HG02588 (cell line): ENCODE data around the gene LCE1C.

Source experiments
- ATAC-seq: cut with Tn5 transposase; IDR thresholded peaks from one replicate; pipeline ENCODE4 v1.9.1; 2021; ENCODE audit warnings: mild to moderate bottlenecking, moderate library complexity; ENCODE audit not compliant: unreplicated experiment

The LCE1C gene

DNA sequence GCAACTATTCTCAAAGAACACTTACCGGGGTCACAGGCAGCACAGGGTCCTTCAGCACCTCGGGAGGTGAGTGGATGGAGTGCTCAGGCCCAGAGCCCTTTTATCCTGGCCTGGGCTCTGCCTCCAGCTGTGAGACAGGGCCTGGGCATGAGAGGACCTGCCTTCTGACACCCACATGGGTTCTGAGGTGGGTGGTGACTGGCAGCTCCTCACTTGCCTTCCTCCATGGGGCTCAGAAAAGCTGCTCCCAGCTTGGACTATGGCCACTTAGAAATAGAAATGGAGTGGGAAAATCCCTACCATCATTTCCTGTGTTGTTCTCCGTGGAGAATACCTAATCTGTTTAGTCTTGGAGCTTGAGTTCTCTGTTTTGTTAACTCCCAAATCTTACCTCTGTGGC is at the start of gene LCE1C:
Gene LCE1C, minus strand, starts transcription at position 76 of the 400 bp plus-strand sequence. CDS start 1,173 bp downstream, outside the sequence.
- ATAC-seq, result no peak

DNA sequence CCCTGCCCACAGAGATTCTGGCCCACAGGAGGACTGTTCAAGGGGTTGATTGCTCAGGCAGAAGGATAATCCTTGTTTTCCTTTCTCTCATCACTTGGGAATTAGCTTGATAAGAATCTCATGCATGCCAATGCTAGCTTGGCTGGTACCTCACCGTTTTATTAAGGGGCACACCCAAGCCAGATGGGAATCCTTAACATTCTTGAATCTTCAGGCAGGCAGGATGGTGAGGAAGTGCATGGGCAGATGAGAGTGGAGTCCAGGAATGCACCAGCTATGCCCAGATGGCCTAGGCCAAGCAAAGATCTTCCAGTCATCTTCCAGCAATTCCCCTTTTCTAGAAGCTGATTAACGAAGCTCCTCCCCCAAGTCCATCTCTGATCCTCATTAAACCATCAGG is 49.2 kb upstream of the LCE1C start:
- ATAC-seq, result no peak

GRCh38 chr1:152842556-152842955 is 36.1 kb upstream of the LCE1C start, which contains the start of gene LCE6A:
TSS of gene LCE6A (plus strand) at chr1:152842856. CDS start at chr1:152843521, 665 bp downstream.
- ATAC-seq, result no peak

DNA sequence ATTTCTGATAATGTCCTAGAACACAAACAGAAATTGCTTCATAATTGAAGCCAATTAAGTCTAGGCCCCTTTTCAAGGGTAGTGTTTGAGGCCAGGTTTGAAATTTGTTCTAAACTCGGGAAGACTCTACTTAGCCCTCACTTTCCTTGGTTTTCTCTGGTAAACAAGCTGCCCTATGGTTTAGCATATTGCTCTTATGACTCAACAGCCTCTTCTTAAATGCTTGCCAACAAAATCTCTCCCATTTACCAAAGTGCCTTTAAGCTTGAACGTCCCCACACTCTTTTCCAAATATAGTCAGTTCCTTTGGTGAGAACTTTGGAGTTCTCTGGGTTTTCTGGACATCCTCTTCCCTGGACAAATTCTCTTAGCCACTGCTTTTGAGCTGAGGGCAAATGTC is 30.4 kb upstream of the LCE1C start:
- no peak for ATAC-seq

GRCh38 chr1:152827173-152827572 is 20.7 kb upstream of the LCE1C start, which contains the start of gene LCE1A:
TSS of gene LCE1A (plus strand) at chr1:152827473. CDS start at chr1:152827473, 0 bp downstream.
- ATAC-seq, result no peak

DNA sequence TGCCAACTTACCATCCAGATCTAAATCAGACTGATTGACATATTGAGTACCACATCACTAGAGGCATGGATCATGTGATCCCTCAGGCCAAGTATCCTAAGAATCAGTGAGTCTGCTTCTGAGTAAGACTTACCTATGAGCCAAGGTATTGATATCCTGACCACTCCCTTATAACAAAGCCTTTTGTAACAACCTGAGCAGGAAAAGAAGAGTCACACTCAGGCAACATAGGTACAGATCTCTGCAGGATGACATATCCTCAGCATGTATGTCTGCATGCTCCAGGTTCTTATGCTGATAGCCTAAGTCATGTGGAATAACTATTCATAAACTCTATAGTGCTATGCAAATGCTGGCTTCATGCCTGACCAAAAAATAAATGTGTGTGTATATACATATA is 18.5 kb upstream of the LCE1C start:
- ATAC-seq, result no peak

GRCh38 chr1:152823294-152823693 is 16.8 kb upstream of the LCE1C start:
- no peak for ATAC-seq

- no peak for ATAC-seq
Measured at GRCh38 chr1:152817309-152817708, 10.9 kb upstream of the LCE1C start.

GRCh38 chr1:152811671-152812070 is 5.2 kb upstream of the LCE1C start, which contains the start of gene LCE1B:
TSS of gene LCE1B (plus strand) at chr1:152811971. CDS start at chr1:152812447, 476 bp downstream.
- no peak for ATAC-seq

DNA sequence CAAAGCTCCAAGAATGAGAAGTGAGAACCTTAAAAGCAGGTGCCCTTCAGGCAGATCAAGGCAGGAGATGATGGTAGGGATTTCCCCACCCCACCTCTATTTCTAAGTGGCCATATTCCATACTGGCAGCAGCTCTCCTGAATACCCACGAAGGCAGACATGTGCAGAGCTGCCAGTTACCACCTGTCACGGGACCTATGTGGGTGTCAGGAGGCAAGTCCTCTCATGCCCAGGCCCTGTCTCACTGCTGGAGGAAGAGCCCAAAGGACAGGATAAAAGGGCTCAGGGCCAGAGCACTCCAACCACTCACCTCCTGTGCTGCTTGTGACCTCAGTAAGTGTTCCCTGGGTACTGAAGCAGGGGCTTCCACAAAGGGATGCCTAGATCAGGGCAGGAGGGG is 4.6 kb upstream of the LCE1C start:
- ATAC-seq, result no peak

DNA sequence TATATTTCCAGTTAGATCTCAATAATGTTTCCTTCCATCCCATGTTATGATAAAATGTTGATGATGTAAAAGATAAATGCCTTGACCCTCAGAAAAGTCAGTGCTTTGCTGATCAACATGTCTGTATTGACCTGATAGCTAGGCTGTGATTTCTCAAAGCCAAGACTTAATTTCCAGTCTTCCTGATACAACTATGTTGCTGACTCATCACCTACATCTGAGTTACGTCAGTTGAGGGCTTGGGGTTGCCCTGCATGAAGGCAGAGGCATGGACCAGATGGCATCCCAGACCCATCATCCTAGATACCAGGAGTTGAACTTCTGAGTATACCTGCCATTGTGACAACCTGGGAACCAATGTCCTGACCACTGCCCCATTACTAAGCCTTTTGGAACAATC is 5.1 kb downstream of the LCE1C start:
- no peak for ATAC-seq

GRCh38 chr1:152796421-152796820 is 10.0 kb downstream of the LCE1C start, which contains the start of gene LCE1D:
TSS of gene LCE1D (plus strand) at chr1:152796721. CDS start at chr1:152797795, 1,074 bp downstream.
- no peak for ATAC-seq

- ATAC-seq, result no peak
Measured at GRCh38 chr1:152795686-152796085, 10.8 kb downstream of the LCE1C start.

GRCh38 chr1:152786077-152786476 is 20.4 kb downstream of the LCE1C start, which contains the start of gene LCE1E:
TSS of gene LCE1E (plus strand) at chr1:152786257. CDS start at chr1:152787300, 1,043 bp downstream.
- no peak for ATAC-seq

DNA sequence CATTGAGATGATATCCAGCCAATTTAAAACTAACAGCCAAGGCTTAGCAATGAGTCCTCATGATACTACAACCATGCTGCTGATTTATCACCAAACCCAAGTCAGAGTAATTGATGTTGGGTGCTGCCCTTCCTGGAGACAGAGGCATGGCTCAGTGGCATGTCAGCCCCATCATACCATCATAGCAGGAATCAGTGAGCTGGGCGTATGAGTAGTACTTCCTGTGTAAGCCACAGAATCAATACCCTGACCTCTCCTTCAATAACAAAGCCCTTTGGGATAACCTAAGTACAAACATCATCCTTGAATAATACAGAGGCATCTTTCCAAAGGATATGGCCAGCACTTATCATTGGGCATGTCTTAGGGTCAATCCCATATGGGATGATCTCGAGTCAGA is 23.4 kb downstream of the LCE1C start:
- ATAC-seq, result no peak

DNA sequence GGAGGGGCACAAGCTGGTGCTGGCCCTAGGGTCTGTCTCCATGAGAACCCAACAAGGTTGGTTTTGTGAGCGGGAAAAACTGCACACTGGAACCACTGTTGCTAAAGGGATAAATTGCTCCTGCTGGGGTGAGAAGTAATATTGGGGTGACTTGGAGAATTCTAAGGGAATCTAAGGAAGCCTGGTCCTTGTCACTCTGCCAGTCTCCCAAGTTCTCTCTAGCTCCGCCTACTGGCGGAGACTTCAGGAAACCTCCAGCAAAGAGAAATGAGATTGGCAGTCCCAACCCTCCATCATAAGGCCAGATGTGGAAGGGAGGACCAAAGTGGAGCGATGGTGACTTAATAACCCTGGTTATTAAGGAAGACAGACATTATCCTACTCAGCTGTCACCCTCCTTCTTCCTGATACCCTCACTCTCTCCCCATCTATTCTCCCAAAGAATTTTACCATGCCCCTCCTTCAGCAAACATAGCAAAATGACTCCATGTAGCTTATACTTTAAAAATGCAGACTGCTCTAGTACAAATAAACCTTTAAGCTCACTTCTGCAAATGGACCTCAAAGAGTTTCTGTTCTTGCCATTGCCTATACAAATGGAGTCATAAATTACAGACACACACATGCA is 28.8 kb downstream of the LCE1C start:
- ATAC-seq, result no peak

GRCh38 chr1:152776361-152776760 is 30.1 kb downstream of the LCE1C start:
- ATAC-seq, result no peak

GRCh38 chr1:152774875-152775274 is 31.6 kb downstream of the LCE1C start, which contains the start of gene LCE1F:
TSS of gene LCE1F (plus strand) at chr1:152775140. CDS start at chr1:152776372, 1,232 bp downstream.
- ATAC-seq, result no peak

DNA sequence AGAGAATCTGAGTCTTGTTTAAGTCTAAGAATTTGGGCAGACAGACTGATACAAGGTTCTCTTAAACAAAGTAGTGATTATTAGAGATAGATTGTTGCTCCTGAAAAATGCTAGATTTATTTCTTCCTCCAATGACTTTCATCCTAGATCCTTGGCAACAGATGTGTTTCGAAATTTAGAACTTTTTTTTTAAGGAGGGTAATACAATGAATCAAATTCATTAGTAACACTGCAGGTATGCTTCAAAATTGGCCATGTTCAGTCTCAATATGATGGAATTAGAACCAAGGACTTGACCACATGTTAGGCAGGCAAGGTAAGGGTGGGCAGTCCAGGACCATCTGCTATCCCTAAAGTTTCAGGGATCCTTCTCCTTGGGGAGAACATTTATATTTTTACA is 36.0 kb downstream of the LCE1C start:
- no peak for ATAC-seq

DNA sequence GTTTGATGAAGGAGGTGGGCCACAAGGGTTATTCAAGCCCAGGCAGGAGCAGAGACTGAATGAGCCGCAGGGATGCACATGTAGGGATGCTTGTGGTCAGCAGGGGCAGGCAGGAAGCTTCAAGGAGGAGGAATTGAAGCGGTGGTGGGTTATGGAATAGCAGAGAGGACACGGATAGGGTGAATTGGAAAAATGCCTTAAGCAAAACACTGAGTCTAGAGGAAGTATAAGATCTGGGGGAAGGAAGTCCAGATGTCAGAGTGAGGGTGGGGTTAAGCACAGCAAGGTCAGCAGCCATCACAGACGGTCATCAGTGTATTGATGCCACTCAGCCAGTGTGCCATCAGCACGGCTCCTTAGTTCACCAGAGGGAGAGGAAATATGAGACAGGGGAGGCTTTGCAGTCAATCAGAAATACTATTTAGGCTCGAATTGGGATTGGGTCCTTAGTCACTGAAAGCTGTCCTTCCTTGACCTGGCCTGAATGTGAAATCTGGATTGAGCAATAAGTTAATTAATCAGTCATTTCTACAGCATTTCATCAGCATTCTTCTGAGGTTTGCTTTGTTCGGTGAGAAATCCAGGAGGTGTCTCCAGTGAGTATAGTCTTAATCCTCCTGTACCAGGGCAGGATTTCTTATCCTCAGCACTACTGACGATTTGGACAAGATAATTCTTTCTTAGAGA is 37.5 kb downstream of the LCE1C start:
- ATAC-seq, result no peak

DNA sequence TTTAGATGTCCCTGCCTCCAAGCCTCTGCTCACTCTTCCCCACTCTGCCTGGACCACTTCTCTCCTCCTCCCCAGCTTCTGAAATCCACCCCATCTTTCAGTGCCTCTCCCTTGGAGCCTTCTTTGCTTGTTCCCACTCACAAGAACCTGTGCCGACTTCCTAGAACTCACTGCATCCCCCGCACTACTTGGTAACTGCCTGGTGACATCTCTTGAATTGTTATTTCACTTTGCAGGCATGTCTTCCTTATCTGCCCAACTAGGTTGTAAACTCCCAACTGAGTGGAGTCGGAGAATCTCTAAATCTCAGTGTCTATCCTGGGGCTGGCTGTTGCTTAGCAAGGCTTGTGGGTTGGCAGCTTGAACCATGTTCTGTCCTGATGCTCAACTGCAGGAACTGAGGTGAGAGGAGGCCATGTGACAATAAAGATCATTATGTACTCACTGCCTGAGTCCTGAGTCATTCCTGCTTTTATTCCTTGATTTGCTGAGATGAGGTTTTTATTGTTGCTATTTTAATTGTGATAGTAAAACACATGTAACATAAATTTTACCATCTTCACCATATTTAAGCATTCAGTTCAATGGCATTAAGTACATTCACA is 44.7 kb downstream of the LCE1C start:
- no peak for ATAC-seq
